Right ventricle myocardium superior (tissue), 1 donor: Measurements from ENCODE around the gene DARS2. TPM values are rescaled to one million over a fixed set of nuclear protein-coding genes. Genes with fewer than 3 reads are reported as not detected.
"Not testable (repeated sequence)": the region's sequence is repeated elsewhere in the genome, so short reads cannot be mapped to it uniquely, and the experiment has no call there.

Experiments used
- ATAC-seq: fragments of 200-7000 bp; cut with Tn5 transposase; one replicate; pipeline ENCODE4 v1.9.1; 2020; ENCODE audit warnings: mild to moderate bottlenecking; ENCODE audit not compliant: poor library complexity
- DNase-seq: peaks from one replicate; pipeline ENCODE4 v3.0.0-alpha.2; 2020
- intact Hi-C: fragments of 100-400 bp; cut with DNase I; formaldehyde crosslinking; loops from one replicate; pipeline ENCODE4 v1.11.2; 2022
- total RNA-seq: library from RNA; stranded (reverse); fragmentation: NEBNext Ultra II Directional; extraction: Animal tissue kit (Norgen Biotek cat#: 25700); gene quantifications from one replicate; pipeline ENCODE4 v1.2.1, GENCODE V29; 2021
- donor health status: DM: no; HTN: yes; CAD: no; lungs with severe emphysema.

The DARS2 gene
- total RNA-seq, 1 donor from 2014 or later = 12.9 TPM

DNA sequence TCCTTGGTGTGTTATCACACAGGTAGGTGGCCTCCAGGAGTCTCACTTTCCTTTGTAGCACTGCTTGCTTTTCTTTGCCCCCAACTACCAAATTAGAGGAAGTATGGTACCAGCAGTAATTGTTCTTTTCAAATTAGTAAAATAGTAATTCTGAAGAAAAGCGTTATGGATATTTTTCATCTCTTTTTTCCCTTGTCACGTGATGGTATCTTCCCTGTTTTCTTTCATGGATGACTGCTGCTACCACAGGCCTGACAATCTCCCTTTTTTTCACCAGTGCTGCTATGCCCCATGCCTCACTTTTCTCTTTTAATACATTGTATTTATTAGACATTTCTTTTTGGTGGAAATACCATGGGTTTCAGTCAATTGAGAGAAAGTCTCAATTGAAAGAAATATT is 47.0 kb downstream of the DARS2 start:
- no peak for ATAC-seq
- no peak for DNase-seq
- intact Hi-C loops = no loop called here

DNA sequence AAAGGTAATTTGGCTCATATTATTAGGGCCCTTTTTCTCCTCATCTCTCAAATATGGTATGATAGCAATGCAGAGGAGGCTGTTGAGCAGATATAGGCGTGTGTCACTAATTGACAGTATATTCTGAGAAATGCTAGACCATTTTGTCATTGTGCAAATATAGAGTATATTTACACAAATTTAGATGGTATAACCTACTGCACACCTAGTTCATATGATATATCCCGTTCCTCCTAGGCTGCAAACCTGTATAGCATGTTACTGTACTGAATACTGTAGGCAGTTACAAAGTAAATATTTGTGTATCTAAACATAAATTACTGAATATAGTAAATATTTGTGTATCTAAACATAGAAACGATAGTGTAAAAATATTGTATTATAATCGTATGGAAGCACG is 52.3 kb downstream of the DARS2 start:
- intact Hi-C loops = no loop called here
- DNase-seq (no peak), ATAC-seq (no peak)

DNA sequence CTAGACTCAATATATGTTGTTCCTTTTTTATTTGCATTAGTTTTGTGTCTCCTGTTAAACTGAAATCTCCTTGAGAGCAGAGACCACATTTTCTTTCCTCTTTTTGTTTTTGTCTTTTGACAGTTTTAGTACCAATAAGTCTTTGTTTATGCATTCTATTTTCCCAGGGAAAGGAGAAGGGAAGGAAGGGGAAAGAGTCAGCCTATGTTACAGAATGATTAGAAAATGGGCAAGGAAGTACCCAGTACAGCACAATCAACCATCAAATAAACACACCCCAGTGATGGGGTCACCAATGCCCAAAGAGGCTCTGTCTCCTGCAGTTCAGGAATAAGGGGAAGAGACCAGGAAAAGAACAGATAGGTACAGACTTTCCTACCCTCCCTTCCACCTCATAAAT is 53.8 kb downstream of the DARS2 start:
- intact Hi-C loops = no loop called here
- DNase-seq (no peak), ATAC-seq (no peak)

DNA sequence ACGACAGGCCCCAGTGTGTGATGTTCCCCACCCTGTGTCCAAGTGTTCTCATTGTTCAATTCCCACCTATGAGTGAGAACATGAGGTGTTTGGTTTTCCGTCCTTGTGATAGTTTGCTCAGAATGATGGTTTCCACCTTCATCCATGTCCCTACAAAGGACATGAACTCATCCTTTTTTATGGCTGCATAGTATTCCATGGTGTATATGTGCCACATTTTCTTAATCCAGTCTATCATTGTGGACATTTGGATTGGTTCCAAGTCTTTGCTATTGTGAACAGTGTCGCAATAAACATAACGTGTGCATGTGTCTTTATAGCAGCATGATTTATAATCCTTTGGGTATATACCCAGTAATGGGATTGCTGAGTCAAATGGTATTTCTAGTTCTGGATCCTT is 56.6 kb downstream of the DARS2 start:
- ATAC-seq, intact Hi-C loops, DNase-seq: not testable (repeated sequence)

DNA sequence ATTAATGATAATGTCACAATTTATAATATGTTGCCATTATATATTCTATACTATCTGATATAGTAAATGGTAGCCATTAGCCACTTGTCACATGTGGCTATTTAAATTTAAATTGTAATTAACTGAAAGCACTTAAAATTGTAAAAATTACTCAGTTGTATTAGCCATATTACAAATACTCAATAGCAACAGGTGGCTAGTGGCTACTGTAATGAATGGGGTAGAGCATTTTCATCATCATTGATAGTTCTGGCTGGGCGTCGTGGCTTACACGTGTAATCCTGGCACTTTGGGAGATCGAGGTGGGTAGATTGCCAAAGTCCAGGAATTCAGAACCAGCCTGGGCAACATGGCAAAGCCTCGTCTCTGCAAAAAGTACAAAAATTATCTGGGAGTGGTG is 60.2 kb downstream of the DARS2 start:
- DNase-seq (no peak), ATAC-seq (no peak)
- intact Hi-C loops = no loop called here

DNA sequence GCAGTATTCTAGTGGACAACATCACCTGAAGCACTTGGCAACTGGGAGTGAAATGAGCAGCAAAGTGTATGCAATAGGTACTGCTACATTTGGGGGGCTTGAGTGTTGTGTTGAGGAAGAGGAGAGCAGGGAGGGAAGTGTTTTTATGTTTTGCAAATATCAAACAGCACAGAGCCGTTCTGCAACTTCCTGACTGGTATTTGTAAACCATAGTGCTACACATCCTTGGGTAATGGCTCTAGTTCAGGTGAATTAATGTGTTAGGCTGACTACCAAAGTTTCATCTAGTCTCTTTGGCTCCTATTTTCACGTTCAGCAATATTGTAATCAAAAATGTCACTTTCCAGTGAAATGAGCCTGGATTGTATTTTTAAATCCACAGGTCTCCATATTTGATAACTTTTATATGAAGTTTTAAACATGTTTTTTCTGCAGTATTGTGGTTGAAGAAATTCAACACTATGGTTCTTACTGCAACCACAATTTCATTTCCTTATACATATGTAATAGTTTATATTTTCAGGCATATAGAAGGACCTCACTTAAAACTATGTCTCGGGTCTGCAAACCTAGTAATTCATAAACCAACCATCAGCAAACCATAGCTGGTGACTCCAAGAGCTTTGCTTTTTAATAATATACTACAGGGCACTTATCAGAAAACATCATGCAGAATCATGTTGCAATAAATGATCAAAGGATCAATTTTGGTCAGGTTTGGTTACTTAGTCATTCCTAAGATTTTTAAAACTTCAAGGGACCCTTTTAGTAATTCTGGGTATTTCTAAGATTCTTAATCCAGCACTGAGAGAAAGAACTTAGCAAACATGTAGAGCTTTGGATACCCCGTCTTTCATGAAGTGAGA is 62.5 kb downstream of the DARS2 start:
- intact Hi-C loops = no loop called here
- no peak for ATAC-seq
- DNase-seq = no peak

DNA sequence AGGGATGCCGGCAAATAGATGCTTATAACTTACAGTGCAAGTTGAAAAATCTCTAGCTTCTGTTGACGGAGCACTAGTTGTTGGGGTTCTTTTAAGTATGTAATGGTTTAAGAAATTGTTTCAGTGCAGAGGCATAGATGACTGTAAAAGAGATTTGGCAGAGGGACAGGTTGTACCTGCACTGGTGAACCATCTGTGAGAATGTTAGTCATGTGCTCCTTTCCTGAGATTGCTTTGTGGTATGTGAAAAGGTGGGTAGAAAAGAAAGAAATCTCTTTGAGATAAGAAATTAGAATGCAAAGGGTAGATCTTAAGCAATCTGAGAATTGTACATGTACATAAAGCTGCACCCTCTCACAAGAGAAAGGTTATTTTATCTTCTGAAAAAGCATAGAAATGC is 63.2 kb downstream of the DARS2 start:
- DNase-seq (no peak), ATAC-seq (no peak)
- intact Hi-C loops = no loop called here

DNA sequence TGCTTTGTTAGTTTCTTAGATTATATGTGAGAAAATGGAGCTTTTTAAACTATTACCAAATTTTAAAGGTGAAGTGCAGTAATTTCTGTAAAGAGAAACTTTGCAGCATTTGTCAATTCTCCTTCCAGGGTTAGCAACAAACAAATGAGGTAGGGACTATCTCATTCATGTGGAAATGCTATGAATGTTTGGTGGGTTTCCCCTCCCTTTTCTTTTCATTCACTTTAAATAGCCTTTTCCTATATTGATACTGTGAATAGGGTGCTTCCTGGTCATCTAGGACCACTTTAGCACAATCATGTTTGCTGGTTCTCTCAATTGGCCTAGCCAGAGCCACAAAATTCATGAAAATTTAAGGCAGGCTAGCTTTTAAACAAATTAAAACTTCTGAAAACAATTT is 64.3 kb downstream of the DARS2 start:
- DNase-seq (no peak), ATAC-seq (no peak)
- intact Hi-C loops = no loop called here

DNA sequence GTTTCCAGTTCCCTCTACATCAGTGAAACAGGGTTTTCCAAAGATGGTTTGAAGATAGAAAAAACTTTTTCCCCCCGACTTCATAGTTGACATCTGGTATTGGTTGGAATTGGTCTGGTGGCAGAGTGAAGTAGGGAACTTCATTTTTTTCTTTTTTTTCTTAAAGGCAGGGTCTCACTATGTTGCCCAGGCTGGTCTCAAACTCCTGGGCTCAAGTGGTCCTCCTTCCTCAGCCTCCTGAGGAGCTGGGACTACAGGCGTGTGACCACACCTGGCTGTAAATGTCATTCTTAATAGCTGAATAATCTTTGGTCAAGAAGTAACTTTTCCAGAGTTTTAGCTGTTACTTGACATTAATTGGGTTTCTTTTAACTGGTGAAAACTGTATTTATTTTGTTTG is 65.4 kb downstream of the DARS2 start:
- ATAC-seq (no peak), DNase-seq (no peak)
- intact Hi-C loops = no loop called here

DNA sequence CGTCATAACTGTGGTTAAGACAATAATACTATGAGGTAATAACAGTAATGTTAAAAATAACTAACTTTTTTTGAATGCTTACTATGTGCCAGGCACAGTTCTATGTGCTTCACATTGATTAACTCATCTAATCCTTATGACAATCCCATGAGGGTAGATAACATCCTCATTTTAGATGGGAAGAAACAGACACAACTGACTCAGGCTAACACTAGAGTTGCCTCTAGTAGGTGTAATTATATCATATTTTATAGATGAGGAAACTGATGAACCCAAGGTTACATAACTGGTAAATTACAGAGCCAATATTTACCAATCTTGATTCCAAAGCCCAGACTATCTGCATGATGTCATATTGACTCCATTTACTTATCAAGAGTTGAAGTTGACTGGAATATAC is 69.1 kb downstream of the DARS2 start:
- ATAC-seq = no peak
- intact Hi-C loops = no loop called here
- DNase-seq = no peak

DNA sequence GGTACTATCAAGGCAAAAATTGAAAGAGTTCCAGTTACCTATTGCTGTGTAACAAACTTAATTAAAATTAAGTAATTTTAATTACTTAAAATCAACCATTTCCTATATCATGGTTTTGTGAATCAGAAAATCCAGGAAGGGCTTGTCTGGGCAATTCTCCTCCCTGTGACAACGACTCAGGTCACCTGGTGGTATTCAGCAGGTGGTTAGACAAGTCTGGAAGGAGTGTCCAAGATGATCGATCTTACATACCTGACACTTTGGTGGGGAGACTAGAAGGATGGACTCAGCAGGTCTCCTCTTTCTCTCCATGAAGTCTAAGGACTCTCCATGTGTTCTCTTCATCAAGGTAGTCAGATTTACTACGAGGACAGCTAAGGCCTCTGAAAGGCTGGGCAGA is 69.7 kb downstream of the DARS2 start:
- intact Hi-C loops = no loop called here
- DNase-seq (no peak), ATAC-seq (no peak)

DNA sequence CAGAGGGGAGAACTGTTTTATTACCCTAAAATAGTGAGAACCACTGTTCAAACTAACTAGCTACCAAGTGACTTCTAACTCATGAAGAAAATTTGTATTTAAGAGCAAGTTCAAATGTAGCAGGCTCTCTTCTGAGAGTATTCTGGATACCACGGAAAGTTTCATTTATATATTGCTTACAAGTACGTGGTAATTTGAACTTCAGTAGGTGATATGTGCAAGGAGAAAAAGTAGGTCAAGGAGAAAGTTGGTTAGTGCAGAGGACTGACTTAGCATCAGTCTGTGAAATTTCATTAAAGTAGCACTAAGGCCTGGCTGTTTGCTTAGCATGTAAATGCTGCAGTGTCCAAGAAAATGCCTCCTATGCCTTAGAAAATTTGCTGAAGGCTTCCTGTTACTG is 76.0 kb downstream of the DARS2 start:
- ATAC-seq = no peak
- DNase-seq = no peak
- intact Hi-C loops = no loop called here

DNA sequence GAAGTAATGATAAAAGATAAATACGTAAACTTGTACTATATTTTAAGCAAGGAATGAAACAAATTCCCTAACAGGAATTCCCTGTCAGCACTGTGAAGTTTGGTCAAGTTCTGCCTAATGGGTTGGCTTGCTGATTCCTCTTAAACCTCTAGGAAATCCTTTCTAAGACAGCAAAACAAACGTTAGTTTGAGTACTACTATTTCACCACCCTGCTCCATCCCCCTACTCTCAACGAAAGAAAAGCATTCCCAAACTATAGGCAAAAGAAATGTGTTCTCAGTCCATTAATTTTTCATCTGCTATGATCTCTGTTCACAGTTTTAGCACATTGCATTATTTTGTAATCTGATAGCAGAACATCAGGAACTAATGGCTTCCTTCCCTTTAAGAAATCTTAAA is 76.5 kb downstream of the DARS2 start:
- no peak for DNase-seq
- no peak for ATAC-seq
- intact Hi-C loops = no loop called here

DNA sequence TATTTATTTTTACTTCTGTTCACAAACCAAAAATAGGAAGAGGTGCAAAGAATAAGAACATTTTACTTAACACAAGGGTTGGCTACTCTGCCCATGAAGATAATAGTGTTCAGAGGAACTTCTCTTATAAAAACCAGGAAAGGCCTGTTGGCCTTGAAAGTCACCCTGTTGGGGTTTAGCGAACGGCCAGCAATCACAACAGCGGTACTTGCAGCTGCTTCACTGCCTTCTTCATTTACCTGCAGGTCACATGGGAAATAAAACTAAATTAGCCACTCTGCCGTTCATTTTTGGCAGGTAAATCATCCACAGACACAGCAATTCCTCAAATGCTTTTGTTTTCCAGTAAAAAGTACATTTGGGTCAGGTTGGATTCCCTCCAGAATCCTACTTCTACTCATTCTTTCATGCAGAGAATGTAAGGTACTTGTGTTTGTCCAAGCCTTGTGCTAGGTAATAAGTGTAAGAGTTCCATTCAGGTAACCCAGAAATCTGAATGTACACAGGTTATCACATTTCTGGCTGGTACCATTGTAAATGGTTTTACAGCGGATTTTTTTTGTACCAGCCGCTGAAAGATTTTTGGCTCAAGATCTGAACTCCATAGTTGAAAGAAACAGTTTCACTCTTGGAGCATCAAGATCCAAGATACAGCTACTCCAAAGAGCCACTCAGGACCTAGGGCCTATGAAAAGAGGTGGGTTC is 79.5 kb downstream of the DARS2 start:
- intact Hi-C loops = no loop called here
- ATAC-seq = no peak
- DNase-seq = no peak

Other genes starting within 250 kb of the DARS2 start
- gene SLC9C2, start 221.6 kb upstream of the DARS2 start, total RNA-seq = not detected
- gene TEX50, start 189.3 kb upstream of the DARS2 start, total RNA-seq = not detected
- 0.24 TPM for gene ANKRD45, start 154.8 kb upstream of the DARS2 start, total RNA-seq
- gene KLHL20, start 109.7 kb upstream of the DARS2 start, total RNA-seq = 15.2 TPM
- 2.6 TPM for gene CENPL, start 210 bp downstream of the DARS2 start, total RNA-seq
- gene GAS5, start 43.3 kb downstream of the DARS2 start, total RNA-seq = 50.2 TPM
- gene ZBTB37, start 43.7 kb downstream of the DARS2 start, total RNA-seq = 6.9 TPM
- gene SERPINC1, start 92.7 kb downstream of the DARS2 start, total RNA-seq = 0.51 TPM
- gene RC3H1, start 197.7 kb downstream of the DARS2 start, total RNA-seq = 22.6 TPM